H1 (cell line): ENCODE results near the gene ADCY9. TPM values are rescaled to one million over a fixed set of nuclear protein-coding genes. Genes with fewer than 3 reads are reported as not detected.

Source experiments
- CTCF ChIA-PET: fragments of 300-600 bp; sonication (Branson Sonifier 250); formaldehyde crosslinking; loops from one replicate; lab custom pipeline; 2021; ENCODE audit not compliant: partially characterized antibody; lab: Charles Lee
- POLR2A ChIA-PET: fragments of 300-600 bp; sonication (Branson Sonifier 250); formaldehyde crosslinking; loops from one replicate; lab custom pipeline; 2021; ENCODE audit warnings: inconsistent platforms; ENCODE audit not compliant: partially characterized antibody; lab: Charles Lee
- DNase-seq, 2 experiments: peaks; one replicate each; pipeline versions ENCODE4 v3.0.0 to v3.0.0-alpha.2; 2010 to 2022; ENCODE audit warnings: low spot score in 2 of 2, low read depth in 1 of 2, mixed read lengths in 1 of 2
- FAIRE-seq: peaks from 2 replicates; lab custom pipeline; 2011; peaks lifted over from hg19 to GRCh38; lab: Jason Lieb, UNC
- H2AFZ ChIP-seq: 2 replicates; pipeline ENCODE4 v1.8.1; 2012; ENCODE audit warnings: low read length, inconsistent platforms
- H2AK5ac ChIP-seq: 2 replicates; pipeline ENCODE4 v1.6.1; 2013; ENCODE audit warnings: low read depth, low read length
- H2BK120ac ChIP-seq: replicated peaks from 2 replicates; pipeline ENCODE3; 2013; ENCODE audit warnings: low read depth, low read length, inconsistent platforms
- H2BK12ac ChIP-seq: 2 replicates; pipeline ENCODE4 v1.6.1; 2013; ENCODE audit warnings: low read depth, low read length
- H2BK15ac ChIP-seq: 2 replicates; pipeline ENCODE4 v1.6.1; 2013; ENCODE audit warnings: low read length
- H2BK20ac ChIP-seq: 2 replicates; pipeline ENCODE4 v1.6.1; 2013; ENCODE audit warnings: low read length
- H2BK5ac ChIP-seq: 2 replicates; pipeline ENCODE4 v1.6.1; 2013; ENCODE audit warnings: low read depth, low read length
- H3K14ac ChIP-seq: 2 replicates; pipeline ENCODE4 v1.6.1; 2013; ENCODE audit warnings: inconsistent platforms; ENCODE audit not compliant: insufficient read length
- H3K18ac ChIP-seq: 2 replicates; pipeline ENCODE4 v1.6.1; 2013; ENCODE audit warnings: low read length; ENCODE audit errors: extremely low read depth
- H3K23ac ChIP-seq: 2 replicates; pipeline ENCODE4 v1.6.1; 2013; ENCODE audit warnings: inconsistent platforms; ENCODE audit not compliant: insufficient read length
- H3K23me2 ChIP-seq: 2 replicates; pipeline ENCODE4 v1.6.1; 2013; ENCODE audit warnings: low read depth, low read length
- H3K27ac ChIP-seq: 2 replicates; pipeline ENCODE4 v1.6.1; 2011; ENCODE audit warnings: low read depth, low read length, inconsistent platforms
- H3K27me3 ChIP-seq, 4 experiments: replicated peaks in 1 of 4; 1 replicate in 1 of 4; 2 replicates in 3 of 4; pipeline versions ENCODE4 v1.6.1 to v1.8.1; 2011 to 2013; ENCODE audit warnings: low read length in 3 of 4, mild to moderate bottlenecking in 3 of 4, inconsistent platforms in 2 of 4, mixed read lengths in 2 of 4, moderate library complexity in 1 of 4; ENCODE audit not compliant: control insufficient read depth in 3 of 4, insufficient read depth in 3 of 4; ENCODE audit errors: extremely low read depth in 1 of 4
- H3K36me3 ChIP-seq, 4 experiments: 2 replicates each; pipeline versions ENCODE4 v1.6.1 to v1.8.1; 2011 to 2013; ENCODE audit warnings: mild to moderate bottlenecking in 4 of 4, low read length in 3 of 4, moderate library complexity in 2 of 4, control low read depth in 1 of 4, inconsistent platforms in 1 of 4; ENCODE audit not compliant: insufficient read depth in 4 of 4, control insufficient read depth in 2 of 4
- H3K4ac ChIP-seq: replicated peaks from 2 replicates; pipeline ENCODE3; 2013; ENCODE audit warnings: low read length, low read depth, mixed read lengths, inconsistent platforms; ENCODE audit not compliant: insufficient read length
- H3K4me1 ChIP-seq, 4 experiments: replicated peaks in 1 of 4; 1 replicate in 1 of 4; 2 replicates in 3 of 4; pipeline versions ENCODE4 v1.6.1 to v1.8.1; 2011 to 2013; ENCODE audit warnings: low read length in 3 of 4, inconsistent platforms in 2 of 4, mixed read lengths in 1 of 4; ENCODE audit not compliant: insufficient read depth in 4 of 4, control insufficient read depth in 3 of 4
- H3K4me2 ChIP-seq, 2 experiments: 2 replicates each; pipeline versions ENCODE4 v1.6.1 to v1.8.1; 2011 to 2013; ENCODE audit warnings: low read depth in 2 of 2, low read length in 2 of 2, control low read depth in 1 of 2, inconsistent platforms in 1 of 2, mild to moderate bottlenecking in 1 of 2; ENCODE audit not compliant: insufficient read depth in 1 of 2
- H3K4me3 ChIP-seq, 4 experiments: fragments of 200-600, 300-600 bp in 1 of 4; sonication (generic), shearing (Covaris generic), sonication (Bioruptor Twin) in 1 of 4; 2 replicates each; pipeline versions ENCODE4 v1.5.1 to v1.8.1; 2011 to 2016; ENCODE audit warnings: low read length in 4 of 4, low read depth in 3 of 4, control low read depth in 2 of 4, inconsistent platforms in 2 of 4, mild to moderate bottlenecking in 2 of 4, mixed read lengths in 1 of 4, moderate library complexity in 1 of 4; ENCODE audit not compliant: insufficient read depth in 2 of 4; ENCODE audit errors: extremely low read depth in 1 of 4
- H3K56ac ChIP-seq: replicated peaks from 2 replicates; pipeline ENCODE3; 2013; ENCODE audit warnings: low read depth, mild to moderate bottlenecking, mixed read lengths, low read length, inconsistent platforms; ENCODE audit not compliant: insufficient read length
- H3K79me1 ChIP-seq: 2 replicates; pipeline ENCODE4 v1.6.1; 2013; ENCODE audit warnings: low read depth, low read length, control low read depth
- H3K79me2 ChIP-seq, 2 experiments: 2 replicates each; pipeline versions ENCODE4 v1.6.1 to v1.8.1; 2012 to 2013; ENCODE audit warnings: low read length in 2 of 2, mild to moderate bottlenecking in 2 of 2, inconsistent platforms in 1 of 2; ENCODE audit not compliant: insufficient read depth in 2 of 2, control insufficient read depth in 1 of 2
- H3K9ac ChIP-seq, 4 experiments: replicated peaks in 1 of 4; 1 replicate in 1 of 4; 2 replicates in 3 of 4; pipeline versions ENCODE4 v1.6.1 to v1.8.1; 2011 to 2013; ENCODE audit warnings: low read depth in 3 of 4, low read length in 3 of 4, control low read depth in 2 of 4, mild to moderate bottlenecking in 2 of 4, moderate library complexity in 2 of 4, inconsistent platforms in 1 of 4; ENCODE audit errors: extremely low read depth in 1 of 4
- H3K9me3 ChIP-seq, 2 experiments: 2 replicates each; pipeline versions ENCODE4 v1.6.1 to v1.8.1; 2012 to 2013; ENCODE audit warnings: mild to moderate bottlenecking in 2 of 2, moderate library complexity in 2 of 2, control low read depth in 1 of 2, inconsistent platforms in 1 of 2, low read depth in 1 of 2, low read length in 1 of 2, mixed read lengths in 1 of 2; ENCODE audit not compliant: insufficient read depth in 2 of 2
- H4K20me1 ChIP-seq, 2 experiments: replicated peaks in 1 of 2; 2 replicates each; pipeline versions ENCODE3 to v1.8.1; 2011 to 2013; ENCODE audit warnings: inconsistent platforms in 2 of 2, low read length in 2 of 2, mild to moderate bottlenecking in 1 of 2; ENCODE audit not compliant: insufficient read depth in 2 of 2, control insufficient read depth in 1 of 2
- H4K5ac ChIP-seq: 2 replicates; pipeline ENCODE4 v1.6.1; 2013; ENCODE audit warnings: low read length, low read depth, mixed read lengths, inconsistent platforms; ENCODE audit not compliant: insufficient read length
- H4K8ac ChIP-seq: 2 replicates; pipeline ENCODE4 v1.8.0; 2013; ENCODE audit warnings: mild to moderate bottlenecking, moderate library complexity, low read length, inconsistent platforms; ENCODE audit not compliant: insufficient read depth; ENCODE audit errors: extremely low read depth
- H4K91ac ChIP-seq: replicated peaks from 2 replicates; pipeline ENCODE3; 2013; ENCODE audit warnings: low read length, mixed read lengths, inconsistent platforms; ENCODE audit not compliant: insufficient read length
- WGBS, 2 experiments: shearing (Covaris generic) in 1 of 2; methylation state at CpG; one replicate each; pipeline versions ENCODE4 v1.1.6 to v1.1.7; 2013 to 2015; ENCODE audit warnings: low lambda C conversion rate in 2 of 2, mixed read lengths in 2 of 2, inconsistent platforms in 1 of 2, low coverage in 1 of 2, missing lambda C conversion rate in 1 of 2; ENCODE audit not compliant: insufficient replicate concordance in 2 of 2, insufficient coverage in 1 of 2, insufficient read length in 1 of 2; ENCODE audit errors: extremely low coverage in 1 of 2, missing lambda C conversion rate in 1 of 2; 5-methylcytosine and 5-hydroxymethylcytosine counted together
- polyA plus RNA-seq, 7 experiments: library from polyadenylated mRNA; depleted of rRNA in 3 of 7; stranded (reverse) in 5 of 7; unstranded in 2 of 7; fragments of >200 nt in 5 of 7; fragments of 200-250 nt in 2 of 7; gene quantifications; 1 replicate in 5 of 7; 2 replicates in 1 of 7; 4 replicates in 1 of 7; pipeline versions ENCODE4 v1.2.1 to v1.2.3, GENCODE V29; 2011 to 2013; ENCODE audit warnings: missing spikeins in 2 of 7, mixed read lengths in 2 of 7
- total RNA-seq: library from RNA; stranded (reverse); fragmentation: NEBNext Ultra II Directional; extraction: Animal tissue kit (Norgen Biotek cat#: 25700); gene quantifications from 2 replicates; pipeline ENCODE4 v1.2.1, GENCODE V29; 2021

Gene ADCY9
- total and polyA plus RNA-seq, 2 of the 8 experiments (the other 6 are each of a cell fraction or from before 2014, with no cell fraction given): 5.4 to 13.1 TPM

- FAIRE-seq: no peak
- H3K4me2 ChIP-seq: no peak overlapping the region
Measured at GRCh38 chr16:4052801-4053293, 63.4 kb downstream of the ADCY9 start.

More at GRCh38 chr16:4052801-4053293, 63.4 kb downstream of the ADCY9 start:
- H3K56ac ChIP-seq: no peak overlapping the region
- no peak overlapping the region for H3K9ac ChIP-seq
- no peak overlapping the region for H4K5ac ChIP-seq
- H3K79me2 ChIP-seq: no peaks in the 10 kb centered on the region
- no peaks in the 10 kb centered on the region for H3K36me3 ChIP-seq
- H4K91ac ChIP-seq: no peak overlapping the region
- POLR2A ChIA-PET: interaction anchor here (1.2 kb wide), 1 partner anchor 20 kb away, joined by 3 read pairs; no protein-coding TSS in a partner anchor
- no peaks in the 10 kb centered on the region for H4K20me1 ChIP-seq
- no peaks in the 10 kb centered on the region for H3K79me1 ChIP-seq
- H2AK5ac ChIP-seq: no peak overlapping the region
- no peak overlapping the region for H3K14ac ChIP-seq
- H3K9me3 ChIP-seq: no peaks in the 10 kb centered on the region
- no peak overlapping the region for H3K4ac ChIP-seq
- H2AFZ ChIP-seq: no peak overlapping the region
- H3K27ac ChIP-seq: no peak overlapping the region
- no peak overlapping the region for H2BK5ac ChIP-seq
- no peak overlapping the region for H4K8ac ChIP-seq
- H3K4me3 ChIP-seq: no peak overlapping the region
- H2BK15ac ChIP-seq: no peak overlapping the region
- no peak overlapping the region for H2BK12ac ChIP-seq
- H3K27me3 ChIP-seq: no peaks in the 10 kb centered on the region
- no peak for DNase-seq
- peaks cover 0 to 3% (median 1%) of the 10 kb centered on the region in 4 experiments; a peak in 3 of 7 replicates for H3K4me1 ChIP-seq
- WGBS, 2 experiments: 88% methylated on average over 20 of the region's 20 CpGs; no CpG with 5 or more reads in 1 of the 2 experiments
- no peaks in the 10 kb centered on the region for H3K23me2 ChIP-seq
- no peak overlapping the region for H2BK120ac ChIP-seq
- no peak overlapping the region for H3K23ac ChIP-seq
- no peak overlapping the region for H3K18ac ChIP-seq
- H2BK20ac ChIP-seq: no peak overlapping the region
- CTCF ChIA-PET: no interaction called here
